NOMO-1 treated with DMSO at 0.1 percent for 48 hours (cell line): Measurements from ENCODE around the gene CACNA2D3.
"Not testable (repeated sequence)": the region's sequence is repeated elsewhere in the genome, so short reads cannot be mapped to it uniquely, and the experiment has no call there.

ENCODE experiments used
- DNase-seq: peaks from one replicate; lab custom pipeline; 2025; ENCODE audit not compliant: unreplicated experiment; lab: John Stamatoyannopoulos, UW

The CACNA2D3 gene

DNA sequence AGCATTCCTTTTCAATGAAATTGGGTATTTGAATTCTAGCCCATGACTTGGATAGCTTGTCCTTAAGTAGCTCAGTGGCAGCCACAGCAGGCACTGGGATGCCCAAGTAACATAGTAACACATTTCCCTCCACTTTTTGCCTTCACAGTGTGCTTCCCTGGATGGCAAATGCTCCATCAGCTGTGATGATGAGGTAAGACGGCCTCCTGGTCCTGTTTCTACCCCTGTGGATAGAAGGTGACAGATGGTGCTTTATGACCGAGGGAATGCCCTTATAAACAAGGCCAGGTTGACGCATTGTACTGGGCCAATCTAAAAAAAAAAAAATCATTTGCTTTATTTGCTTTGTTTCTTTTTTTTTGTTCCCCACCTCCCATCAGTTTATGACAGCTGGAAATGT is 847.3 kb downstream of the CACNA2D3 start:
- DNase-seq = no peak

DNA sequence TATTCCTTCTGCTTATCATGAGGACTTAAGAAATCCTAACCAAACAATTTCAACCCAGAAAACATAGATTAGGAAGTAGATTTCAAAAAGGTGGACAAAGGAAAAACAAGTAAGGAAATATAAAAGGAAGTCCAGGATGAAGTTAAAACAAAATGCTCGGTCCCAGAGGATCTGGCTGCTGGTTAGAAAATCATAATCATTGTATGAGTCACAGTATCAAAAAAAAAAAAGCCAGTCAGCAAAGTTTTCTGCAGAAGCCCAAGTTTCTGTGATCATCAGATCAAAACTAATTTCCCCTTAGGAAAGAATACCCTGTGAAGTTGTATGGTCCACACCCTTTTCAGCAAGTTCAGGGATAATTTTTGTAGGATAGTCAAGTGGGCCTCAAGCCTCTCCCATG is 848.5 kb downstream of the CACNA2D3 start:
- no peak for DNase-seq

- DNase-seq = no peak
Measured at GRCh38 chr3:54977439-54977838, 855.1 kb downstream of the CACNA2D3 start.

- DNase-seq = not testable (repeated sequence)
Measured at GRCh38 chr3:54977946-54978345, 855.6 kb downstream of the CACNA2D3 start.

DNA sequence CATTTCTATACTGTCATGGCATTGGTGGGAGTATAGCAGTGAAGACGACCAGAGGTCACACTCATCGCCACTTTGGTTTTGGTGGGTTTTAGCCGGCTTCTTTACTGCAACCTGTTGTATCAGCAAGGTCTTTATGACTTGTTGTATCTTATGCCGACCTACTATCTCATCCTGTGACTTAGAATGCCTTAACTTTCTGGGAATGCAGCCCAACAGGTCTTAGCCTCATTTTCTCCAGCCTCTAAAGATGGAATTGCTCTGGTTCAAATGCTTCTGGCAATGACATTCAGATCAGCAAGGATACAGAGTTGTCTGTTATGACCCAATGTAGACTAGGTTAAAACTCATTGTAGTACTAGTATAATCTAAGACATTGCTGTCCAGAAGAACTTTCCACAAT is 860.5 kb downstream of the CACNA2D3 start:
- no peak for DNase-seq

- no peak for DNase-seq
Measured at GRCh38 chr3:54983266-54984099, 861.1 kb downstream of the CACNA2D3 start.

GRCh38 chr3:54985856-54986255 is 863.5 kb downstream of the CACNA2D3 start:
- no peak for DNase-seq

GRCh38 chr3:54986294-54986693 is 863.9 kb downstream of the CACNA2D3 start:
- DNase-seq = peak; percentile 71

DNA sequence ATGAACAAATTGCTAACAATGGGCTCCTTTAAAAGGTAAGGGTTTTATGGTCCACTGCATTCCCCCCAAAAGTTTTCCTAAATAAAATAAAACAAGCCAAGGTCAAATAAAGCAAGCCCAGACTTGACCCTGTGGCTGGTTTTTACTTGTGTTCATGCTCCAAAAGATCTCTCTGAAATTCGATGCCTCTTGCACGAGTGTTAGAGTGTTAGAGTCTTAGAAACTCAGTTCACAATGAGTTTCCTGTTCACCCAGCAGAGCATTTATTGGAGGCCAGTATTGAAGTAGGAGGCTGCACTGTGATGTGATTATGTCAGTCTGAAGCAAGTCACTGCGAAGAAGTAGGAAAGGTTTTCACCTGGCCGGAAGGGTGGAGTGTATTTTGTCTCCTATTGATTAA is 865.4 kb downstream of the CACNA2D3 start:
- DNase-seq = no peak

- no peak for DNase-seq
Measured at GRCh38 chr3:54988302-54988837, 866.0 kb downstream of the CACNA2D3 start.

DNA sequence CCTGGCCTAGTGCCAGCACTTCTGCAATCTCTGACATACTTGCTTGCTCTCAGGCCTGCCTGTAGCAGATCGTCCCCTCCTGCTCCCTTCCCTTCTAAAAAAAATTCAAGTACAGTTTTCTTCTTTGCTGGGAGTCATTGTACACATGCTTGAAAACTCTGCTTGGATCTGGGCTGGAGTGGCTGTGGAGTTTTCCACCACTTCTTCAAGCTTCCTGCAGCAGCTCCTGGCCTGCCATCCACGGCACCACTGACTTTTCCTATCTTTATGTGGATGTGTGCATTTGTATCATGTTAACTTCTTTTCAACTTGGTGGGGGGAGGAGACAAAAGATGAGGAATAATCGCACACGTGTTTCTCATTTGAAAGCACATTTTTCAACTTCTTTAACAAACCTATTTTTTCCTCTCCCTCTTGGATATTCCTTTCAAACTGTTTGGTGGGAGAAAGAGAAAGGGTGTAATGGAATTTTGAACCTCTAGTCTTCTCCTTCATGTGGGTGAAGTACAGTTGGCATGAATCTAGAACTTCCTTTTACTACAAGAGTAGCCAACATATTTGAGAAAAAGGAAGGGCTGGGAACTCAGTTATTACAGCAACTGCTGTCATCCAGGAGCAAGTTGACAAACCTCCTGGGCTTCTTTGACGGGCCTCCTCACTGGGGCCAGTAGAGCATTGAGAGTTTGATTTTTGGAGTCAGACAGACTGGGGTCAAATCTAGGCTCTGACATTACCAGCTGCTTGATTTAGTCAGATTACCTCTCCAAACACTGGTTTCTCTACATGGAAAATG is 866.7 kb downstream of the CACNA2D3 start:
- DNase-seq = peak; percentile 32

DNA sequence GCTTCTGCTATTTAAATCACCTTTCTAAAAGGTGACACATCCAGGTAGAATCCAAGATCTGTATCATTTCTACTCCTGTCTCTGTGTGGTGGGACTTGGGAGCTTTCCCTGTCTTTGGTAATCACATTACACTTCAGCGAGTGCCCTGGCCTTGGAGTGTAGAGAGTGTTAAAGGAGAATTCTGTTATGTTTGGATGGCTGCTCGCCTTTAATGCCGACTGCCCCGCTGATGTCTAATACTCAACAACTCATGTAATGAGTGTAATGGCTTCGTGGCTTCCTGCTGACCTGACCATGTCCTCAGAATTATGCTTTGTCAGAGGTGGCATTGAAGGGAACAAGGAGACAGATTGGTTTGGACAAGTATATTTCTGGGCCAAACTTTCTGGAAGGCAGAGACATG is 871.8 kb downstream of the CACNA2D3 start:
- DNase-seq = no peak

DNA sequence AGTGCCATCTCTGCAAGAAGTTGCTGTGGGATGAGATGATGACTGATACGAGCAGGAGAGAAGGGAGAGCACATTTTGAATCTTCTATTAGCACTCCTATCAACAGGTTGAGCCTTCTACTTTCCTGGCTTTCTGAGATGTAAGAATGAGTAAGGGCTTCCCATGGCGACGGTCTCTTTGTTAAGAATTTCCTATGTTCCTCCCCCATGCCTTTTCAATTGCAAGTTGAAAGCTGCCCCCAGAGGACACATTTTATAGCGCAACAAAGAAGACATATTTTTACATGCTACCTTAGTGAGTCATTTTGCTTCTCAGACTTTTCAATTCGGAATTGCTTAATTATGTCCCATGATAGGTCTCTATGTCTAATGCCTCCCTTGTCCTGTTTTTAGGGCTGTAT is 876.8 kb downstream of the CACNA2D3 start:
- no peak for DNase-seq

DNA sequence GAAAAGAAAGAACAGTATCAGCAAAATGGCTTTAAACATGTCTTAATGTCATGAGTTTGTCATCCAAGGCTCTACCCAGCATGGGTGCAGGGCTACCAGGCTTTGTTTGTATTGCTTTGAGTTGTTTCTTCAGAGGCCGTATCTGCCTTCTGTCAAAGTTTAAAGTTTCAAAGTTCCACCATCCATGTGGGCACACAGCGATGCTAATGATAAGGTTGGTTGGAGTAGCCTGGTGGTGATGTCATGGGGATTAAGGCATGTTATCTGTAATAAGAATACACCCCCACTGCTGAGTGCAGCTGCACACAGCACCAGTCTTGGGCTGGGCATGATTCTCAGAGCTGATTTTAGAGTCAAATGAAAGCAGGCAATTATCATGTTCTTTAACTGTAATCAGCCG is 877.5 kb downstream of the CACNA2D3 start:
- no peak for DNase-seq

- no peak for DNase-seq
Measured at GRCh38 chr3:55000546-55000945, 878.2 kb downstream of the CACNA2D3 start.

DNA sequence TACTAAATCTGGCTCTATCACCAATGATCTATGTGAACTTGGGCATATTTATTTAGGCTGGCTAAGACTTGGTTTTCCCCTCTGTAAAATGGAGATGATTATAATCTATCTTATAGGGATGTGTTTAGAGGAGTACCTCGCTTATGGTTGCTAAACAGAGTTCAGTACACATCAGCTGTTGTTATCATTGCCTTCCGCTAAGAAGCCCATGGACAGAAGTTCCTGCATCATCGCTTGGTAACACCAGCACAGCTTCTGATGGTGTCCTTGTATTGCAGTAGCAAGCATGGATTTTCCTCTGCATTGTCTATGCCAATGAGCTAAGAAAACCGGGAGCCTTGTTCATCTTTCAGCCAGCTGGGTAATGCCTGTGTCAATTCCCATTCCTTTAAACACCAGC is 878.6 kb downstream of the CACNA2D3 start:
- no peak for DNase-seq

- no peak for DNase-seq
Measured at GRCh38 chr3:55002416-55002930, 880.1 kb downstream of the CACNA2D3 start.

- DNase-seq = no peak
Measured at GRCh38 chr3:55006244-55006676, 883.9 kb downstream of the CACNA2D3 start.

DNA sequence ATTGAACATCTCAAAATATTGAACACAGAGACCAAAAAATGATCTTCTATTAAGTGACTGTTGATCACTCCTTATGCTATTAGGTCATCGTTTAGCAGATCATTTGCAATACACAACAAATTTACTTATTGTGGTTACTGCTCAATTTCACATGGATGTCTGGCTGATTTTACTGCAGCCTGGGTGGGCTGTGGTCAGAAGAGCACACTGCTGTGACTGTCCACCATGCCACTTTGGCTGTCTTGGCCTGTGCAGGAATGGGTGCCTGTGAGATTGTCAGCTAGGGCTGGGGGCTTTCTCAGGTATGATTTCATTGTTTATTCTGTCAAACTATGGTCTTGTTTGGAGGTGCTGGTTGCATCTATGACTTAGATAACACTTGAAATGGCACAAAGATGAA is 885.6 kb downstream of the CACNA2D3 start:
- DNase-seq = no peak

DNA sequence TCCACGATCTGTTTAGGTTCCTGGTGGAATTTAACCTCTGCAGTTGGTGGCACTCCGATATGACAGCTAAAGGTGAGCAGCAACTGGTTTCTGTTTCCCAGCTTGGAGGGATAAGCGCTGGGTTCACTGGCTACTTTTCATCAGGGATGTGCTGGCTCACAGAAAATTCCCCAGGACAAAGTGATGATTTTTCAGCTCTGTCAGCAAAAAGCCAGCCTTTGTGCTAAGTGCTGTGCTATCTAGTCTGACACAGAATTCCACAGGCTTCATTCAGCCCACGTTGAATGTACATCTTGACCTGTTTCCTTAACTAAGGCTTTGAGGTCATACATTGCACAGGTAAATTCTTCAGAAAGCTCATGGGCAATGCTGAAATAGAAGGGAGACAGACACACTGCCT is 887.0 kb downstream of the CACNA2D3 start:
- no peak for DNase-seq

DNA sequence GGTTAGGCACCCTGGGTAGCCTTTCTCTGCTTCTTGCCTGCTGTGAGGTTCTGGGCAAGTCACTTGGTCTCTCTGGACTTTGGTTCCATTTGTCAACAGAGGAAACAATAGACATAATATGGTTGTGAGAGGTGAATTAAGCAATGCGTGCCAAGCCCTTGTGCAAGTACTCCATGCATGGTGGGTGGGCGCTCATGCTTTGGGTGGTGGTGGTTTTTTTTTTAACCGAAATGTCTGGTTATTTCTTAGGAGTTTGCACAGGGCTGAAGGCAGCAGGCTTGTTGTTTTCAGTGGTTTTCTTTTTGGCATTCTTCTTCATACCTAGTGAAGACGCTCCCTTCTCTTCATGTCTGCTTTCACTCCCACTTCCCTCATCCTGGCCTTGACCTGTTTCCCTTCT is 889.7 kb downstream of the CACNA2D3 start:
- DNase-seq = no peak
